H9 (cell line): ENCODE results near the gene PRDM5. TPM values are rescaled to one million over a fixed set of nuclear protein-coding genes. Genes with fewer than 3 reads are reported as not detected.

Experiments
- DNase-seq: peaks from one replicate; pipeline ENCODE4 v3.0.0-alpha.2; 2017
- H2AFZ ChIP-seq: one replicate; pipeline ENCODE4 v1.6.1; 2013; ENCODE audit warnings: mild to moderate bottlenecking, low read length, control low read depth, moderate library complexity
- H2AK5ac ChIP-seq: 2 replicates; pipeline ENCODE4 v1.6.1; 2013; ENCODE audit warnings: low read length, control low read depth, mixed read lengths; ENCODE audit not compliant: insufficient read length
- H2BK120ac ChIP-seq: one replicate; pipeline ENCODE4 v1.6.1; 2013; ENCODE audit warnings: low read depth, mild to moderate bottlenecking, low read length, control low read depth, inconsistent platforms; ENCODE audit not compliant: poor library complexity, severe bottlenecking
- H2BK12ac ChIP-seq: 2 replicates; pipeline ENCODE4 v1.6.1; 2013; ENCODE audit warnings: low read length, control low read depth, mixed read lengths, low read depth; ENCODE audit not compliant: insufficient read length
- H2BK15ac ChIP-seq: 2 replicates; pipeline ENCODE4 v1.6.1; 2013; ENCODE audit warnings: low read depth, low read length, control low read depth
- H2BK20ac ChIP-seq: one replicate; pipeline ENCODE4 v1.6.1; 2013; ENCODE audit warnings: low read depth, mild to moderate bottlenecking, low read length, control low read depth, inconsistent platforms; ENCODE audit not compliant: poor library complexity, severe bottlenecking
- H2BK5ac ChIP-seq: 2 replicates; pipeline ENCODE4 v1.6.1; 2013; ENCODE audit warnings: low read length, control low read depth, mixed read lengths; ENCODE audit not compliant: insufficient read length
- H3K14ac ChIP-seq: 2 replicates; pipeline ENCODE4 v1.6.1; 2013; ENCODE audit warnings: low read length, control low read depth; ENCODE audit not compliant: insufficient read depth
- H3K18ac ChIP-seq: 2 replicates; pipeline ENCODE4 v1.6.1; 2013; ENCODE audit warnings: low read depth, mild to moderate bottlenecking, mixed read lengths, low read length, control low read depth; ENCODE audit not compliant: insufficient read length
- H3K23ac ChIP-seq: 2 replicates; pipeline ENCODE4 v1.6.1; 2013; ENCODE audit warnings: low read length, control low read depth, mixed read lengths, low read depth; ENCODE audit not compliant: insufficient read length
- H3K23me2 ChIP-seq: 2 replicates; pipeline ENCODE4 v1.6.1; 2013; ENCODE audit warnings: low read depth, mild to moderate bottlenecking, mixed read lengths, low read length, control low read depth; ENCODE audit not compliant: insufficient read length, poor library complexity, severe bottlenecking
- H3K27ac ChIP-seq: 2 replicates; pipeline ENCODE4 v1.5.1; 2013; ENCODE audit warnings: low read length, control low read depth, mixed read lengths, low read depth; ENCODE audit not compliant: insufficient read length
- H3K27me3 ChIP-seq: 2 replicates; pipeline ENCODE4 v1.6.1; 2013; ENCODE audit warnings: low read length, control low read depth, inconsistent platforms; ENCODE audit not compliant: insufficient read depth
- H3K4ac ChIP-seq: 2 replicates; pipeline ENCODE4 v1.6.1; 2013; ENCODE audit warnings: low read depth, mild to moderate bottlenecking, control low read depth, inconsistent platforms, low read length, moderate library complexity
- H3K4me1 ChIP-seq: 2 replicates; pipeline ENCODE4 v1.6.1; 2013; ENCODE audit warnings: low read length, control low read depth, inconsistent platforms; ENCODE audit not compliant: insufficient read depth
- H3K4me2 ChIP-seq: 2 replicates; pipeline ENCODE4 v1.6.1; 2013; ENCODE audit warnings: low read length, control low read depth, mixed read lengths; ENCODE audit not compliant: insufficient read length, insufficient read depth
- H3K56ac ChIP-seq: 2 replicates; pipeline ENCODE4 v1.6.1; 2013; ENCODE audit warnings: low read depth, mild to moderate bottlenecking, mixed read lengths, low read length, control low read depth; ENCODE audit not compliant: insufficient read length
- H3K79me1 ChIP-seq: 2 replicates; pipeline ENCODE4 v1.6.1; 2013; ENCODE audit warnings: low read depth, mild to moderate bottlenecking, moderate library complexity, low read length, control low read depth, inconsistent platforms; ENCODE audit not compliant: insufficient read depth, poor library complexity, severe bottlenecking
- H3K79me2 ChIP-seq: 2 replicates; pipeline ENCODE4 v1.6.1; 2013; ENCODE audit warnings: low read length, control low read depth, inconsistent platforms; ENCODE audit not compliant: insufficient read depth
- H3K9ac ChIP-seq: 2 replicates; pipeline ENCODE4 v1.6.1; 2013; ENCODE audit warnings: low read length, control low read depth, mixed read lengths; ENCODE audit not compliant: insufficient read length; ENCODE audit errors: extremely low read depth
- H3K9me3 ChIP-seq: one replicate; pipeline ENCODE4 v1.6.1; 2013; ENCODE audit warnings: low read depth, low read length, inconsistent platforms; ENCODE audit not compliant: control insufficient read depth
- H3T11ph ChIP-seq: one replicate; pipeline ENCODE4 v1.6.1; 2013; ENCODE audit warnings: mild to moderate bottlenecking, low read length, control low read depth, inconsistent platforms
- H4K20me1 ChIP-seq: one replicate; pipeline ENCODE4 v1.6.1; 2013; ENCODE audit not compliant: control insufficient read depth, insufficient read length, insufficient read depth
- H4K5ac ChIP-seq: 2 replicates; pipeline ENCODE4 v1.6.1; 2013; ENCODE audit warnings: low read depth, mild to moderate bottlenecking, mixed read lengths, low read length, control low read depth; ENCODE audit not compliant: insufficient read length
- H4K8ac ChIP-seq: replicated peaks from 2 replicates; pipeline ENCODE4 v1.6.1; 2013; ENCODE audit warnings: low read length, control low read depth, mixed read lengths, low read depth; ENCODE audit not compliant: insufficient read length
- H4K91ac ChIP-seq: 2 replicates; pipeline ENCODE4 v1.6.1; 2013; ENCODE audit warnings: low read depth, mild to moderate bottlenecking, moderate library complexity, mixed read lengths, low read length, control low read depth; ENCODE audit not compliant: insufficient read length
- H3K27ac Mint-ChIP-seq, 3 experiments: 2 replicates in 2 of 3; 3 replicates in 1 of 3; pipeline ENCODE4 v1.8.0; 2020 to 2021; ENCODE audit warnings: mixed read lengths in 3 of 3, mild to moderate bottlenecking in 1 of 3, moderate library complexity in 1 of 3
- H3K27me3 Mint-ChIP-seq: 2 replicates; pipeline ENCODE4 v1.8.0; 2021; ENCODE audit warnings: low read depth, mild to moderate bottlenecking, moderate library complexity, mixed read lengths
- H3K36me3 Mint-ChIP-seq, 3 experiments: 2 replicates in 2 of 3; 3 replicates in 1 of 3; pipeline ENCODE4 v1.8.0; 2020 to 2021; ENCODE audit warnings: low read depth in 3 of 3, mixed read lengths in 3 of 3; ENCODE audit not compliant: insufficient read depth in 1 of 3
- H3K4me1 Mint-ChIP-seq, 2 experiments: 2 replicates each; pipeline ENCODE4 v1.8.0; 2020; ENCODE audit warnings: mixed read lengths in 2 of 2
- H3K4me3 Mint-ChIP-seq, 2 experiments: 2 replicates in 1 of 2; 3 replicates in 1 of 2; pipeline ENCODE4 v1.8.0; 2020 to 2021; ENCODE audit warnings: mild to moderate bottlenecking in 2 of 2, mixed read lengths in 2 of 2, moderate library complexity in 1 of 2
- H3K9me3 Mint-ChIP-seq, 2 experiments: 2 replicates in 1 of 2; 3 replicates in 1 of 2; pipeline ENCODE4 v1.8.0; 2020; ENCODE audit warnings: mild to moderate bottlenecking in 2 of 2, mixed read lengths in 2 of 2, moderate library complexity in 1 of 2
- CTCF ChIP-seq: fragments of 200-600 bp; sonication (generic); conservative IDR thresholded peaks from 3 replicates; pipeline ENCODE4 v1.8.0; 2021; ENCODE audit warnings: antibody characterized with exemption, mild to moderate bottlenecking
- WGBS: extraction: QIAGEN DNeasy Blood & Tissue Kit; methylation state at CpG from one replicate; pipeline ENCODE4 v1.1.7; 2013; ENCODE audit warnings: missing lambda C conversion rate, low lambda C conversion rate, mixed read lengths; ENCODE audit not compliant: insufficient read length; ENCODE audit errors: extremely low coverage; 5-methylcytosine and 5-hydroxymethylcytosine counted together
- total RNA-seq: library from RNA; stranded (reverse); gene quantifications from 2 replicates; pipeline ENCODE4 v1.2.1, GENCODE V29; 2021

Gene PRDM5
- total RNA-seq, 1 experiment from 2014 or later: 21.7 TPM

GRCh38 chr4:120963449-120963848 lies 40.9 kb upstream of the PRDM5 start:
- H3K27ac ChIP-seq: no peak overlapping the region
- no peaks in the 10 kb centered on the region for H4K20me1 ChIP-seq
- no CpG with 5 or more reads among the region's 4 CpGs for WGBS
- H4K8ac ChIP-seq: no peak overlapping the region
- no peak overlapping the region for H2AFZ ChIP-seq
- H2AK5ac ChIP-seq: no peak overlapping the region
- H3K9ac ChIP-seq: no peak overlapping the region
- H3K79me2 ChIP-seq: no peaks in the 10 kb centered on the region
- Mint-ChIP-seq H3K27ac (no peak overlapping the region), H3K9me3 (no peaks in the 10 kb centered on the region), H3K27me3 (no peaks in the 10 kb centered on the region; the same call in 1 of the 2 replicates), H3K36me3 (no peaks in the 10 kb centered on the region), H3K4me1 (peaks cover 14 to 21% of the 10 kb centered on the region in 2 experiments), H3K4me3 (no peak overlapping the region)
- no peak overlapping the region for H4K91ac ChIP-seq
- H3K23me2 ChIP-seq: no peaks in the 10 kb centered on the region
- no peak overlapping the region for H3K18ac ChIP-seq
- DNase-seq: no peak
- no peak for TF ChIP-seq CTCF
- H2BK120ac ChIP-seq: no peak overlapping the region
- no peaks in the 10 kb centered on the region for H3K79me1 ChIP-seq
- no peak overlapping the region for H3T11ph ChIP-seq
- H3K23ac ChIP-seq: no peak overlapping the region
- H3K14ac ChIP-seq: no peak overlapping the region
- H3K4me2 ChIP-seq: no peak overlapping the region
- no peak overlapping the region for H2BK15ac ChIP-seq
- H2BK12ac ChIP-seq: no peak overlapping the region
- H3K4ac ChIP-seq: no peak overlapping the region
- H3K27me3 ChIP-seq: no peaks in the 10 kb centered on the region
- no peaks in the 10 kb centered on the region for H3K4me1 ChIP-seq
- H3K9me3 ChIP-seq: no peaks in the 10 kb centered on the region
- H3K56ac ChIP-seq: no peak overlapping the region
- H2BK20ac ChIP-seq: no peak overlapping the region
- no peak overlapping the region for H2BK5ac ChIP-seq
- no peak overlapping the region for H4K5ac ChIP-seq
